Astrocyte (in vitro differentiated cells and primary cell): ENCODE results near the gene KLLN. TPM values are rescaled to one million over a fixed set of nuclear protein-coding genes. Genes with fewer than 3 reads are reported as not detected.
A peak's percentile ranks its signal among the peaks of the same experiment; 100 is the strongest.

Source experiments
- DNase-seq: peaks from one replicate; pipeline ENCODE4 v3.0.0-alpha.2; 2010; ENCODE audit warnings: low read depth
- FAIRE-seq: peaks from 2 replicates; lab custom pipeline; 2011; peaks lifted over from hg19 to GRCh38; lab: Jason Lieb, UNC
- H2AFZ ChIP-seq: 2 replicates; pipeline ENCODE4 v1.6.0; 2012; ENCODE audit warnings: low read depth, low read length, inconsistent platforms
- H3K27ac ChIP-seq: 2 replicates; pipeline ENCODE4 v1.5.1; 2011; ENCODE audit warnings: low read depth, low read length, inconsistent platforms
- H3K27me3 ChIP-seq: 2 replicates; pipeline ENCODE4 v1.6.0; 2011; ENCODE audit warnings: low read length, inconsistent platforms; ENCODE audit not compliant: insufficient read depth
- H3K36me3 ChIP-seq: 2 replicates; pipeline ENCODE4 v1.5.1; 2011; ENCODE audit warnings: low read length, inconsistent platforms; ENCODE audit not compliant: insufficient read depth
- H3K4me1 ChIP-seq: 2 replicates; pipeline ENCODE4 v1.5.1; 2011; ENCODE audit warnings: low read length, inconsistent platforms; ENCODE audit not compliant: insufficient read depth
- H3K4me2 ChIP-seq: 2 replicates; pipeline ENCODE4 v1.6.0; 2012; ENCODE audit warnings: low read length, inconsistent platforms
- H3K4me3 ChIP-seq: 2 replicates; pipeline ENCODE4 v1.5.1; 2011; ENCODE audit warnings: low read depth, mild to moderate bottlenecking, low read length, inconsistent platforms; ENCODE audit not compliant: insufficient read depth
- H3K79me2 ChIP-seq: 2 replicates; pipeline ENCODE4 v1.6.0; 2012; ENCODE audit warnings: mild to moderate bottlenecking, low read length, inconsistent platforms; ENCODE audit not compliant: insufficient read depth
- H3K9ac ChIP-seq: 2 replicates; pipeline ENCODE4 v1.6.0; 2012; ENCODE audit warnings: mild to moderate bottlenecking, low read length, inconsistent platforms
- H3K9me3 ChIP-seq: 2 replicates; pipeline ENCODE4 v1.5.1; 2012; ENCODE audit warnings: low read depth, mild to moderate bottlenecking, low read length, inconsistent platforms; ENCODE audit not compliant: insufficient read depth
- H4K20me1 ChIP-seq: 2 replicates; pipeline ENCODE4 v1.6.0; 2012; ENCODE audit warnings: low read length, inconsistent platforms; ENCODE audit not compliant: insufficient read depth
- H3K27ac Mint-ChIP-seq: one replicate; pipeline ENCODE4 v1.8.0; 2021; ENCODE audit warnings: mild to moderate bottlenecking, mixed read lengths; ENCODE audit not compliant: unreplicated experiment
- H3K27me3 Mint-ChIP-seq: one replicate; pipeline ENCODE4 v1.8.0; 2021; ENCODE audit warnings: low read depth, mixed read lengths; ENCODE audit not compliant: unreplicated experiment
- H3K36me3 Mint-ChIP-seq: one replicate; pipeline ENCODE4 v1.8.0; 2021; ENCODE audit warnings: low read depth, mixed read lengths; ENCODE audit not compliant: unreplicated experiment
- H3K4me1 Mint-ChIP-seq: one replicate; pipeline ENCODE4 v1.8.0; 2021; ENCODE audit warnings: low read depth, mixed read lengths; ENCODE audit not compliant: unreplicated experiment
- H3K4me3 Mint-ChIP-seq: one replicate; pipeline ENCODE4 v1.8.0; 2021; ENCODE audit warnings: mild to moderate bottlenecking, moderate library complexity, mixed read lengths; ENCODE audit not compliant: unreplicated experiment
- H3K9me3 Mint-ChIP-seq: one replicate; pipeline ENCODE4 v1.8.0; 2021; ENCODE audit warnings: mild to moderate bottlenecking, mixed read lengths; ENCODE audit not compliant: unreplicated experiment
- EZH2 ChIP-seq: IDR thresholded peaks from 2 replicates; pipeline ENCODE4 v1.6.1; 2012; ENCODE audit warnings: mild to moderate bottlenecking, low read length, inconsistent platforms; ENCODE audit not compliant: insufficient read depth
- total RNA-seq: library from RNA; stranded (reverse); gene quantifications from 2 replicates; pipeline ENCODE4 v1.2.1, GENCODE V29; 2021
- TF ChIP-seq, protein P1 (sequence below): IDR thresholded peaks from 2 replicates; pipeline ENCODE4 v1.5.1; 2011; ENCODE audit warnings: low read depth, mild to moderate bottlenecking, inconsistent platforms, low read length, moderate library complexity; ENCODE audit not compliant: insufficient read depth

KLLN gene
- total RNA-seq, 1 donor from 2014 or later: 1.5 TPM

DNA sequence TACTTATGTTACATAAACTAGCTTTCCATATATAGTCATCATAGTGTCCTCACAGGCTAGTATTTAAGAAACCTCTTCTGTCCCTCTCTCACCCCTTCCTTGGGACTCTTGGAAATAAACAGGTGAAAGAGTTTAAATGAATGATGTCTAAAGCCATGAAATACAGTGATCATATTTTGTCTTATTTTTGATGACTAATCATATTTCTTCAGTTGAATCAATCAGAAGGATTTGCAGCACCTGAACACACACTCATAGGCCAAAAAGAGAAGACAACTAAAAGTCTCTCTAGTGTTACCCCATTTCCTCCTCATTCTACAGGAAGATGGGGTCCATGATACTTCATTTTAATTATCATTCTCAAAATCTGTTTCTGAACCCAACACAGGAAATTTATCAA is 36.7 kb downstream of the KLLN start:
- Mint-ChIP-seq H3K27me3 (no peaks in the 10 kb centered on the region), H3K4me1 (no peaks in the 10 kb centered on the region), H3K9me3 (no peaks in the 10 kb centered on the region), H3K36me3 (no peaks in the 10 kb centered on the region), H3K4me3 (no peak overlapping the region), H3K27ac (no peak overlapping the region)
- Histone ChIP-seq H3K36me3 (no peaks in the 10 kb centered on the region), H4K20me1 (no peaks in the 10 kb centered on the region), H3K79me2 (no peaks in the 10 kb centered on the region), H3K4me3 (no peak overlapping the region), H3K27me3 (no peaks in the 10 kb centered on the region), H3K9me3 (no peaks in the 10 kb centered on the region), H3K9ac (no peak overlapping the region), H3K27ac (no peak overlapping the region), H3K4me1 (no peaks in the 10 kb centered on the region), H3K4me2 (no peak overlapping the region), H2AFZ (no peak overlapping the region)
- no peak for TF ChIP-seq EZH2
- TF ChIP-seq, protein P1, sequence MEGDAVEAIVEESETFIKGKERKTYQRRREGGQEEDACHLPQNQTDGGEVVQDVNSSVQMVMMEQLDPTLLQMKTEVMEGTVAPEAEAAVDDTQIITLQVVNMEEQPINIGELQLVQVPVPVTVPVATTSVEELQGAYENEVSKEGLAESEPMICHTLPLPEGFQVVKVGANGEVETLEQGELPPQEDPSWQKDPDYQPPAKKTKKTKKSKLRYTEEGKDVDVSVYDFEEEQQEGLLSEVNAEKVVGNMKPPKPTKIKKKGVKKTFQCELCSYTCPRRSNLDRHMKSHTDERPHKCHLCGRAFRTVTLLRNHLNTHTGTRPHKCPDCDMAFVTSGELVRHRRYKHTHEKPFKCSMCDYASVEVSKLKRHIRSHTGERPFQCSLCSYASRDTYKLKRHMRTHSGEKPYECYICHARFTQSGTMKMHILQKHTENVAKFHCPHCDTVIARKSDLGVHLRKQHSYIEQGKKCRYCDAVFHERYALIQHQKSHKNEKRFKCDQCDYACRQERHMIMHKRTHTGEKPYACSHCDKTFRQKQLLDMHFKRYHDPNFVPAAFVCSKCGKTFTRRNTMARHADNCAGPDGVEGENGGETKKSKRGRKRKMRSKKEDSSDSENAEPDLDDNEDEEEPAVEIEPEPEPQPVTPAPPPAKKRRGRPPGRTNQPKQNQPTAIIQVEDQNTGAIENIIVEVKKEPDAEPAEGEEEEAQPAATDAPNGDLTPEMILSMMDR: no peak
- no peak for FAIRE-seq
- no peak for DNase-seq

- DNase-seq (no peak), FAIRE-seq (no peak)
- Mint-ChIP-seq H3K4me1 (peaks cover 23% of the 10 kb centered on the region), H3K9me3 (no peaks in the 10 kb centered on the region), H3K36me3 (peaks cover 2% of the 10 kb centered on the region), H3K27me3 (no peaks in the 10 kb centered on the region), H3K27ac (no peak overlapping the region), H3K4me3 (peak overlapping the region; percentile 73)
- no peaks in the 10 kb centered on the region for H3K36me3 ChIP-seq
- H3K9me3 ChIP-seq: no peaks in the 10 kb centered on the region
- no peak overlapping the region for H3K27ac ChIP-seq
- no peak for TF ChIP-seq EZH2
- TF ChIP-seq, protein P1: no peak
- peaks cover 39% of the 10 kb centered on the region for H3K79me2 ChIP-seq
- H3K4me2 ChIP-seq: peak overlapping the region; percentile 98
- H3K4me1 ChIP-seq: peaks cover 10% of the 10 kb centered on the region
- H2AFZ ChIP-seq: no peak overlapping the region
- peaks cover 21% of the 10 kb centered on the region for H4K20me1 ChIP-seq
- H3K4me3 ChIP-seq: no peak overlapping the region
- no peaks in the 10 kb centered on the region for H3K27me3 ChIP-seq
- H3K9ac ChIP-seq: no peak overlapping the region
Observed at GRCh38 chr10:87819289-87819585, 44.1 kb downstream of the KLLN start.

DNA sequence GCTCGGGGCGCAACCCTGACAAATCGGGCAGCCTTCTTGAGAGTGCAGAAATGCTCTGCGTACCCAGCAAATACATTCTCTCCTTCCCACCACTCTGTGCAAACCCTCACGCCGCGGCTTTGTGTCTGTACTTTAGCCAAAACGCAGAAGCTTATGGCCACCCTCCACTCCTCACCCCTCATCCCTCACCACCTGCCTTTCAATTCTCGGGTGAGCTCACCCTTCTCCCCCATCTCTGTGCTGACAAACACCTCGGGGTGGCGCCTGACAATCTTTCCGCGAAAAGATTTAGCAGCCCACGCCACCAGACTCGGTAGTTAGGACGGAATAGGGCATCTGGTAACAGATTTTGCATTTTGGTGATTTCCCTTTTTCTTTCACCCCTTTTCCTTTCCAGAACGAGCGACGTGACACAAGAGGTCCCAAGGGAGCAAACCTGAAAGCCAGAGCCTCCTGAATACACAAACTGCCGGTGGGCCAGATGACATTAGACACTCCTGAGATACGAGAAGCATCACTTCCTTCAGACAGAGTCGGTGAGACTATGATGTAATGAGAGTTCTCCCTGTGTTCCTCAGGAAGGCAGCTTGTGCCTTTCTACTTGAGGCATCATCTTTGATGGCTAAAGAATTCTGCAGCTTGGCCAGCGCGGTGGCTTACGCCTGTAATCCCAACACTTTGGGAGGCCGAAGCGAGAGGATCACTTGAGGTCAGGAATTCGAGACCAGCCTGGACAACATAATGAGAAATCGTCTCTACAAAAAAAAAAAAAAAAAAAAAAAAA is 44.6 kb downstream of the KLLN start:
- Mint-ChIP-seq H3K27ac (peak overlapping the region; percentile 64), H3K4me1 (peaks cover 23% of the 10 kb centered on the region)
- peak; percentile 27 for DNase-seq

More for the DNA sequence above, 44.6 kb downstream of the KLLN start:
- no peak for FAIRE-seq
- H3K27ac ChIP-seq: peak overlapping the region; percentile 87
- TF ChIP-seq, protein P1: no peak
- no peak for TF ChIP-seq EZH2
- H4K20me1 ChIP-seq: peaks cover 26% of the 10 kb centered on the region
- H3K36me3 Mint-ChIP-seq: peaks cover 3% of the 10 kb centered on the region
- peak overlapping the region; percentile 96 for H2AFZ ChIP-seq
- no peaks in the 10 kb centered on the region for H3K27me3 Mint-ChIP-seq
- no peaks in the 10 kb centered on the region for H3K27me3 ChIP-seq
- H3K36me3 ChIP-seq: no peaks in the 10 kb centered on the region
- H3K4me3 ChIP-seq: peak overlapping the region; percentile 96
- peak overlapping the region; percentile 98 for H3K4me2 ChIP-seq
- H3K9ac ChIP-seq: peak overlapping the region; percentile 92
- no peaks in the 10 kb centered on the region for H3K9me3 ChIP-seq
- no peaks in the 10 kb centered on the region for H3K9me3 Mint-ChIP-seq
- H3K4me1 ChIP-seq: peaks cover 10% of the 10 kb centered on the region
- H3K4me3 Mint-ChIP-seq: peak overlapping the region; percentile 98
- H3K79me2 ChIP-seq: peaks cover 44% of the 10 kb centered on the region
